ENCODE data around the gene LNPK.

- no peak for TF ChIP-seq POLR2AphosphoS5 (IDR thresholded peaks at IDR 0.05; ENCODE audit: low read depth, low read length)
- no peak for TF ChIP-seq FOXP2 (optimal IDR thresholded peaks at IDR 0.05; ENCODE audit: borderline replicate concordance, extremely low read depth, extremely low read length, insufficient read depth)
These were observed 98.0 kb downstream of the LNPK start for GRCh38 chr2:175904035-175904434.

Data from PFSK-1 (cell line).